Measurements from ENCODE around the gene MYH7. TPM values are rescaled to one million over a fixed set of nuclear protein-coding genes. Genes with fewer than 3 reads are reported as not detected.
A peak's percentile ranks its signal among the peaks of the same experiment; 100 is the strongest.

The MYH7 gene
- total RNA-seq, 1 donor from 2014 or later, result 0.05 TPM

- intact Hi-C loops (cut with micrococcal nuclease), result loop anchor here (1.0 kb wide), 3 partner anchors 53 to 260 kb away; no protein-coding TSS in a partner anchor
- Mint-ChIP-seq H3K27me3 (ENCODE audit: insufficient read depth) (peaks cover 4% of the 10 kb centered on the region), H3K9me3 (no peaks in the 10 kb centered on the region), H3K36me3 (ENCODE audit: low read depth) (no peaks in the 10 kb centered on the region), H3K4me1 (ENCODE audit: low read depth) (no peaks in the 10 kb centered on the region), H3K4me3 (no peak overlapping the region), H3K27ac (no peak overlapping the region)
- DNase-seq (ENCODE audit: low spot score), result no peak
Observed at GRCh38 chr14:23380976-23381375, 54.5 kb downstream of the MYH7 start.

- Mint-ChIP-seq H3K4me1 (ENCODE audit: low read depth) (no peaks in the 10 kb centered on the region), H3K9me3 (no peaks in the 10 kb centered on the region), H3K4me3 (no peak overlapping the region), H3K27ac (no peak overlapping the region), H3K27me3 (ENCODE audit: insufficient read depth) (peaks cover 4% of the 10 kb centered on the region), H3K36me3 (ENCODE audit: low read depth) (no peaks in the 10 kb centered on the region)
- no peak for DNase-seq (ENCODE audit: low spot score)
- intact Hi-C loops (cut with micrococcal nuclease), result loop anchor here (1.0 kb wide), 3 partner anchors 52 to 259 kb away; no protein-coding TSS in a partner anchor
Observed at GRCh38 chr14:23380197-23380914, 55.1 kb downstream of the MYH7 start.

- peak; percentile 48 for DNase-seq (ENCODE audit: low spot score)
- no peaks in the 10 kb centered on the region for H3K36me3 Mint-ChIP-seq (ENCODE audit: low read depth)
- no peak overlapping the region for H3K27ac Mint-ChIP-seq
- intact Hi-C loops (cut with micrococcal nuclease), result loop anchor here (1.0 kb wide), 3 partner anchors 51 to 258 kb away; no protein-coding TSS in a partner anchor
- no peaks in the 10 kb centered on the region for H3K9me3 Mint-ChIP-seq
- H3K4me1 Mint-ChIP-seq (ENCODE audit: low read depth), result no peaks in the 10 kb centered on the region
- H3K4me3 Mint-ChIP-seq, result no peak overlapping the region
- H3K27me3 Mint-ChIP-seq (ENCODE audit: insufficient read depth), result peaks cover 2% of the 10 kb centered on the region
Observed at GRCh38 chr14:23379366-23380196, 55.9 kb downstream of the MYH7 start.

DNA sequence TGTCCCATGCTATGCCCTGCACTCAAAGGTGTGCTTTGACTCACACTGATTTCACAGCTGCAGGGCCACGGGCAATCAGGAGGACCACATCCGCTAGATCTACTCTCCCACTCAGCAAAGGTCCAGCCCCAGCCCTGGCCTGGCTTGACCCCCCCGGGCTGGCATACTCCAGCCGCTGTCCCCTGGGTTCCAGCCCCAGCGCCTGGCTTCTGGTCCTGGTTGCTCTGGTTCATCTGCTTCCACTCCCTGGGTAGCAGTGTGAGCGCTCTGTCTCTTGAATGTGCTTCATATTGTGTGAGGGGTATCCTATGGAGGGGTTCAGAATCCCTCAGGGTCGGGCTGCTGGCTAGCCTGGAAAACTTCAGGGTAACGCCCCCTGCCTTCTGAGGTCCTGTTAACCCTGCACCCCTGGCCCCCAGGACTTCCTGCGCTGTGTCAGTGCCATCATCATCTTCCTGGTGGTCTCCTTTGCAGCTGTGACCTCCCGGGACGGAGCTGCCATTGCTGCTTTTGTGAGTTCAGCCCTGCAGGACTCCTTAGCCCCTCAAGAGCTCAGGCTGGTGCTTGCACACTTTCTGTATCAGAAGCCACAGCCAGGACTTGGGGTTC, 56.7 kb downstream of the MYH7 start:
- H3K4me3 Mint-ChIP-seq, result no peak overlapping the region
- no peak for DNase-seq (ENCODE audit: low spot score)

GRCh38 chr14:23377573-23378563, 57.6 kb downstream of the MYH7 start:
- Mint-ChIP-seq H3K4me3 (no peak overlapping the region), H3K27ac (no peak overlapping the region)

More for the DNA sequence above, 56.7 kb downstream of the MYH7 start:
- H3K4me1 Mint-ChIP-seq (ENCODE audit: low read depth), result no peaks in the 10 kb centered on the region
- H3K27me3 Mint-ChIP-seq (ENCODE audit: insufficient read depth), result peaks cover under 1% of the 10 kb centered on the region
- no peaks in the 10 kb centered on the region for H3K36me3 Mint-ChIP-seq (ENCODE audit: low read depth)
- H3K27ac Mint-ChIP-seq, result no peak overlapping the region
- H3K9me3 Mint-ChIP-seq, result no peaks in the 10 kb centered on the region
- intact Hi-C loops (cut with micrococcal nuclease), result no loop called here

GRCh38 chr14:23377198-23377550, 58.3 kb downstream of the MYH7 start:
- Mint-ChIP-seq H3K9me3 (no peaks in the 10 kb centered on the region), H3K27ac (no peak overlapping the region), H3K36me3 (ENCODE audit: low read depth) (no peaks in the 10 kb centered on the region), H3K4me3 (no peak overlapping the region), H3K4me1 (ENCODE audit: low read depth) (no peaks in the 10 kb centered on the region), H3K27me3 (ENCODE audit: insufficient read depth) (peaks cover 2% of the 10 kb centered on the region)
- DNase-seq (ENCODE audit: low spot score), result no peak
- intact Hi-C loops (cut with micrococcal nuclease), result no loop called here

More at GRCh38 chr14:23377573-23378563, 57.6 kb downstream of the MYH7 start:
- Mint-ChIP-seq H3K4me1 (ENCODE audit: low read depth) (no peaks in the 10 kb centered on the region), H3K27me3 (ENCODE audit: insufficient read depth) (peaks cover 2% of the 10 kb centered on the region), H3K36me3 (ENCODE audit: low read depth) (no peaks in the 10 kb centered on the region), H3K9me3 (no peaks in the 10 kb centered on the region)
- intact Hi-C loops (cut with micrococcal nuclease), result no loop called here
- DNase-seq (ENCODE audit: low spot score), result no peak

DNA sequence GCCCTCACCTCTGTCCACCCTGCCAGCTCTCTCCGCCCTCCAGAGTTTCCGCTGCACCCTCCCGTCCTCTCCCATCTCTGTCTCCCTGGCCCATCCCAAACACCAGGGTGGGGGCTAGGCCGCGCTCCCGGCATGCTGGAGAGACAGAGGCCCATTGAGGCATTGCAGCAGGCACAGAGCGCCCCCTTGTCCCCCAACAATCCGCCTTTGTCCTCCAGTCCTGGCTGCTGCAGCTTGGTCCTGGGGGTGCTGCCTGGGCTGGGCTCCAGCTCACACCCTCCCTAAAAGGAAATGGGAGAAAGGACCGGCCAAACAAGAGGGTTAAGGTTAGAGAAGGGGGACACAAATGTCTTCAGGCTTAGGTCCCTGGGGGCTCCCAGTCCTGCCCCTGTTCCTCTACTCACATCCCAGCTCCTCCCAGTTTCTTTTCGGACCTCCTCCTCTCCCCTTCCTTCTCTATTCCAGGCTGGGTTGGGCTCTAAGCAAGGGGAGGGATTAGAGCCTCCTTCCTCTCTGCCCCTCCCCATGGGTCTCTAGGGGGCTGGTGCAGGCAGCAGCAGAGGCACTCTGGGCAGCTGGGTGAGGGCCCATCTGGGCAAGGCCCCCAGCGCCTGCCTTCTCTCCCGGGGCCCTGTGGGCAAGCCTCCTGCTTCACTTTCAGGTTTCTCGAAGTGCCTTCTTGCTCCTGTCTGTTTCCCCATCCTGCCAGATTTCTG, 58.8 kb downstream of the MYH7 start, which contains the start of gene CMTM5:
TSS of gene CMTM5 (plus strand) at position 565 of the 716 bp plus-strand sequence. CDS start 206 bp downstream, outside the sequence.
- no peaks in the 10 kb centered on the region for H3K9me3 Mint-ChIP-seq
- no peaks in the 10 kb centered on the region for H3K36me3 Mint-ChIP-seq (ENCODE audit: low read depth)
- no peak for DNase-seq (ENCODE audit: low spot score)
- H3K27me3 Mint-ChIP-seq (ENCODE audit: insufficient read depth), result peaks cover 2% of the 10 kb centered on the region
- H3K4me3 Mint-ChIP-seq, result no peak within 1 kb of the TSS
- H3K27ac Mint-ChIP-seq, result no peak within 1 kb of the TSS
- no peaks in the 10 kb centered on the region for H3K4me1 Mint-ChIP-seq (ENCODE audit: low read depth)
- intact Hi-C loops (cut with micrococcal nuclease), result no loop called here

DNA sequence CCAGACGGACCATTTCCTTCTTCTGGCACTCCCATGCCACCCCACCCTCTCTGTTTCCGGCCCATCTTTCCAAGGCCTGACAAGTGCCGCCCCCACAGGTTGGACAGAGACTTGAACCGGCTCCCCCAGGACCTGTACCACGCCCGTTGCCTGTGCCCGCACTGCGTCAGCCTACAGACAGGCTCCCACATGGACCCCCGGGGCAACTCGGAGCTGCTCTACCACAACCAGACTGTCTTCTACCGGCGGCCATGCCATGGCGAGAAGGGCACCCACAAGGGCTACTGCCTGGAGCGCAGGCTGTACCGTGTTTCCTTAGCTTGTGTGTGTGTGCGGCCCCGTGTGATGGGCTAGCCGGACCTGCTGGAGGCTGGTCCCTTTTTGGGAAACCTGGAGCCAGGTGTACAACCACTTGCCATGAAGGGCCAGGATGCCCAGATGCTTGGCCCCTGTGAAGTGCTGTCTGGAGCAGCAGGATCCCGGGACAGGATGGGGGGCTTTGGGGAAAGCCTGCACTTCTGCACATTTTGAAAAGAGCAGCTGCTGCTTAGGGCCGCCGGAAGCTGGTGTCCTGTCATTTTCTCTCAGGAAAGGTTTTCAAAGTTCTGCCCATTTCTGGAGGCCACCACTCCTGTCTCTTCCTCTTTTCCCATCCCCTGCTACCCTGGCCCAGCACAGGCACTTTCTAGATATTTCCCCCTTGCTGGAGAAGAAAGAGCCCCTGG, 59.8 kb downstream of the MYH7 start:
- no peak for DNase-seq (ENCODE audit: low spot score)
- Mint-ChIP-seq H3K27ac (no peak overlapping the region), H3K4me3 (no peak overlapping the region), H3K36me3 (ENCODE audit: low read depth) (no peaks in the 10 kb centered on the region), H3K27me3 (ENCODE audit: insufficient read depth) (peaks cover 2% of the 10 kb centered on the region), H3K9me3 (no peaks in the 10 kb centered on the region), H3K4me1 (ENCODE audit: low read depth) (no peaks in the 10 kb centered on the region)
- intact Hi-C loops (cut with micrococcal nuclease), result no loop called here

- peaks cover 7% of the 10 kb centered on the region for H3K27me3 Mint-ChIP-seq (ENCODE audit: insufficient read depth)
- no peaks in the 10 kb centered on the region for H3K9me3 Mint-ChIP-seq
- no peak overlapping the region for H3K4me3 Mint-ChIP-seq
- intact Hi-C loops (cut with micrococcal nuclease), result no loop called here
- H3K27ac Mint-ChIP-seq, result no peak overlapping the region
- no peak for DNase-seq (ENCODE audit: low spot score)
- H3K36me3 Mint-ChIP-seq (ENCODE audit: low read depth), result no peaks in the 10 kb centered on the region
- no peaks in the 10 kb centered on the region for H3K4me1 Mint-ChIP-seq (ENCODE audit: low read depth)
Observed at GRCh38 chr14:23373041-23373440, 62.4 kb downstream of the MYH7 start.

DNA sequence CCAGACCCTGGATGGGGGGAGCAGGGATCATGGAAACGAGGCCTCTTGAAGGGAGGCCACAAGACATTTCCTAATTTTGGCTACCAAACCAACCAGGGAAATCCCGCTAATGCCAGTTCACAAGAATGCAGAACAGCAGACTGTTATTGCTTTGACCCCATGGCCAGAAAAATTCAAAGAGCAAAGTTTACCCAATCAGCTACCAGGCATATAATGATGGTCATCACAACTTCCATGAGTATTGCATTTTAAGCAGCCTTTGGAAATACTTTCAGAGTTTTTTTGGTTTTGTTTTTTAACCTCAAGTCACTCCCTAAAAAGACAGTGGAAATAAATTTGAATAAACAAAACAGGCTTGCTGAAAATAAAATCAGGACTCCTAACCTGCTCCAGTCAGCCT, 63.0 kb downstream of the MYH7 start, which contains the start of gene IL25:
TSS of gene IL25 (plus strand) at position 301 of the 400 bp plus-strand sequence.
- intact Hi-C loops (cut with micrococcal nuclease), result no loop called here
- DNase-seq (ENCODE audit: low spot score), result no peak
- H3K27ac Mint-ChIP-seq, result no peak within 1 kb of the TSS
- no peaks in the 10 kb centered on the region for H3K36me3 Mint-ChIP-seq (ENCODE audit: low read depth)
- peaks cover 7% of the 10 kb centered on the region for H3K27me3 Mint-ChIP-seq (ENCODE audit: insufficient read depth)
- no peaks in the 10 kb centered on the region for H3K9me3 Mint-ChIP-seq
- H3K4me1 Mint-ChIP-seq (ENCODE audit: low read depth), result no peaks in the 10 kb centered on the region
- no peak within 1 kb of the TSS for H3K4me3 Mint-ChIP-seq

DNA sequence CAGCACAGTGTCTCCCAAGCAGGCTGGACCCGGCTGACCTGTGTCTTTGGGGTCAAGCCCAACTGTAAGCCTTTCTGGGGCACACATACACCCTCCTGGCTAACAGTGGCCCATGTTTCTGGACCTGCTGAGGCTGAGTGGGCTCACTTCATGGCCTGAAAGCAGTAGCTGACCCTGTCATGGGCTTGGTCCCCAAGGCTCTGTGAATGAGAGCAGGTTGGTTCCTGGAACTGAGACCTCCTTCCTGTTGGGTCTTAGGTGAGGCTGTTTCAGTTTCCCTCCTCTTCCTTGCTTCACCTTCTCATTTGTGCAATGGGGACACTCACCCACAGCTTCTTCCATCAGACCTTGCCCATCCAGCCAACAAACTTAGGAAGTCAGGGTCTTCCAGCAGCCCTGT, 63.6 kb downstream of the MYH7 start:
- intact Hi-C loops (cut with micrococcal nuclease), result no loop called here
- H3K36me3 Mint-ChIP-seq (ENCODE audit: low read depth), result no peaks in the 10 kb centered on the region
- no peak overlapping the region for H3K27ac Mint-ChIP-seq
- H3K4me1 Mint-ChIP-seq (ENCODE audit: low read depth), result no peaks in the 10 kb centered on the region
- H3K9me3 Mint-ChIP-seq, result no peaks in the 10 kb centered on the region
- H3K27me3 Mint-ChIP-seq (ENCODE audit: insufficient read depth), result peaks cover 13% of the 10 kb centered on the region
- no peak overlapping the region for H3K4me3 Mint-ChIP-seq
- DNase-seq (ENCODE audit: low spot score), result no peak
